Stimulated activated memory B cell treated with anti-CD40 and anti-IgM and Interleukin-4, amounts not matched to agents 10 μg/mL and 1 μg/mL and 100 μg/mL, for 72 hours (primary cell): Measurements from ENCODE around the gene LLGL1.

Experiments used
- ATAC-seq: fragments of 150-1000 bp; cut with Tn5 transposase; 2 replicates; pipeline ENCODE4 v1.10.0; 2021
- H3K27ac Mint-ChIP-seq: one replicate; pipeline ENCODE4 v1.8.0; 2022; ENCODE audit warnings: mild to moderate bottlenecking, mixed read lengths
- H3K27me3 Mint-ChIP-seq: one replicate; pipeline ENCODE4 v1.8.0; 2022; ENCODE audit warnings: mixed read lengths
- H3K36me3 Mint-ChIP-seq: one replicate; pipeline ENCODE4 v1.8.0; 2022; ENCODE audit warnings: mixed read lengths
- H3K4me1 Mint-ChIP-seq: one replicate; pipeline ENCODE4 v1.8.0; 2022; ENCODE audit warnings: mixed read lengths
- H3K4me3 Mint-ChIP-seq: one replicate; pipeline ENCODE4 v1.8.0; 2022; ENCODE audit warnings: mild to moderate bottlenecking, moderate library complexity, mixed read lengths
- H3K9me3 Mint-ChIP-seq: one replicate; pipeline ENCODE4 v1.8.0; 2022; ENCODE audit warnings: mixed read lengths

Gene LLGL1

DNA sequence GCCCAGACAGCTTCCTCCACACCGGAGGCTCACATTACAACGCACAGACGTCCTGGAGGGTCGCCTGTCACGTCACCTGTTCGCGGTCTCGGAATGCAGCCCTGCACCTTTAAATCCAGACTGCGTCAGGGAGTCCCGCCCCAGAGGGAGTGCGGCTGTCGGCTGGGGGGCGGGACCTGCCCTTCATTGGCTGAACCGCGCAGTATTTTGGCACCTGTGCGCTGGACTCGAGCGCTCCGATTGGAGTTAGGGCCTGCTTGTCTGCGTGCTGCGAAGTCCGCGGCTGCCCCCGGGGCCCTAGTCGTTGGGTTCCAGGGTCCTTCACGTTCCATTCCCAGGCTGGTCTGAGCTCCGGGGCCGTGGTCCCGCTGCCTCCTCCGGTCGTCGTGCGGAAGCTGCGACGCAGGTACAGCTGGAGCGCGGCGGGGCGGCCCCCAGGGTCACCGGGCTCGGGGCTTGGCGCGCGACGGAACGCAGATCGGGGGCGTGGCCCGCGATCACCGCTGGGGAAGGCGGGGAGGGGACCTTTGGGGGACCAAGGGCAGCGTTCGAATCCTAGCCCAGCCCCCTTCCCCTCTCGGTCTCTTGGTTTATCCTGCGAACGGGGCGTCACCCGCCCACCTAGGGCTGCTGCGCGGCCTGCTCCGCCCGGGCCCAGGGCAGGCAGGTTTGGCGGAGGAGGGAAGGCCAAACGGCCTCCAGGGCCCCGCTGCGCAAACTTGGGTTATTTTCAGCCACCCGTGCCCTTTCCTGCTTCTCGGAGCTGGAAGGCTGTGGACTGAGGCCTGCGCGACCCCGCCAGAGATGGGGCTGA lies 35.1 kb downstream of the LLGL1 start, which contains the start of gene MIEF2:
MIEF2 (plus strand) TSS at position 331 of the 814 bp plus-strand sequence. CDS start 2,059 bp downstream, outside the sequence.
- no peaks in the 10 kb centered on the region for H3K27me3 Mint-ChIP-seq
- H3K36me3 Mint-ChIP-seq, result peaks cover 7% of the 10 kb centered on the region
- H3K4me1 Mint-ChIP-seq, result peaks cover 42% of the 10 kb centered on the region
- ATAC-seq, result peak; percentile 94
- peak within 1 kb of the TSS; percentile 85 for H3K27ac Mint-ChIP-seq
- H3K9me3 Mint-ChIP-seq, result no peaks in the 10 kb centered on the region
- H3K4me3 Mint-ChIP-seq, result peak within 1 kb of the TSS; percentile 86

DNA sequence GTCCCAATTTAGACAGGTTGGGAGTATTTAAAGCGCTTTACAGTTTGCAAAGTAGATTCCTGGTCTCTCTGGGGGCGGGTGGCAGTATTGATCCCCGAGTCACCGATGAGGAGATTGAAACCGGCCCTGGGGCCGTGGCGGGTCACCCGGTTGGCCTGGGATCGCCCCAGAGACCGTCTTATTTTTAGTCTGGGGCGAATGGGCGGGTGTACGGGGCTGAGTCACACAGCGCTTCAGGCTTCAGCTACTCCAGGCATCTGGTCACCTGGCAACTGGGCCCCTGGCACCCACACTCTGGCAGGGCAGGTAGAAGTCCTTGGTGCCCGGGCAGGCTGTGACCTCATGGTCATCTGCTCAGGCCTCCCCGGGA lies 35.7 kb downstream of the LLGL1 start:
- H3K27ac Mint-ChIP-seq, result peak overlapping the region; percentile 85
- H3K9me3 Mint-ChIP-seq, result no peaks in the 10 kb centered on the region
- H3K36me3 Mint-ChIP-seq, result peaks cover 7% of the 10 kb centered on the region
- peak overlapping the region; percentile 86 for H3K4me3 Mint-ChIP-seq
- ATAC-seq, result peak; percentile 17
- H3K4me1 Mint-ChIP-seq, result peaks cover 42% of the 10 kb centered on the region
- H3K27me3 Mint-ChIP-seq, result no peaks in the 10 kb centered on the region

DNA sequence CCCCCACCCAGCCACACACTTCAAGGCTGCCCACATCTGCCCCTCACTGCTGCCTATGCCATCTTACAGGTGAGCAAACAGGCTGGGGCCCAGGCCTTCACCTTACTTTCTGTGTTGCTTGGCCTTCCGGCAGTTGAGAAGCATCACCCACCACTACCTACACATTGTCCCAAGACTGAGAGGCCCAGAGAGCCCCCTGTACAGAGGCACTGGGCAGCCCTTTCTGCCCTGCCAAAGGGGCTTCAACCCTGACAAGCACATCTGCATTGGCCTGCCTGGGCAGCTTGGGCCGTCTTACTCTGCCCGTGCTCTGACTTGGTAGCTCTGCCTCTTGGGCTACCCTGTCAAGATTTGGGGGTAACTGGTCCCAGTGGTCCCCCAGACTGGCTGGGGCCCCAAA lies 36.2 kb downstream of the LLGL1 start:
- ATAC-seq, result no peak
- H3K4me1 Mint-ChIP-seq, result peaks cover 40% of the 10 kb centered on the region
- peaks cover 7% of the 10 kb centered on the region for H3K36me3 Mint-ChIP-seq
- peak overlapping the region; percentile 85 for H3K27ac Mint-ChIP-seq
- no peaks in the 10 kb centered on the region for H3K27me3 Mint-ChIP-seq
- H3K4me3 Mint-ChIP-seq, result peak overlapping the region; percentile 86
- no peaks in the 10 kb centered on the region for H3K9me3 Mint-ChIP-seq

DNA sequence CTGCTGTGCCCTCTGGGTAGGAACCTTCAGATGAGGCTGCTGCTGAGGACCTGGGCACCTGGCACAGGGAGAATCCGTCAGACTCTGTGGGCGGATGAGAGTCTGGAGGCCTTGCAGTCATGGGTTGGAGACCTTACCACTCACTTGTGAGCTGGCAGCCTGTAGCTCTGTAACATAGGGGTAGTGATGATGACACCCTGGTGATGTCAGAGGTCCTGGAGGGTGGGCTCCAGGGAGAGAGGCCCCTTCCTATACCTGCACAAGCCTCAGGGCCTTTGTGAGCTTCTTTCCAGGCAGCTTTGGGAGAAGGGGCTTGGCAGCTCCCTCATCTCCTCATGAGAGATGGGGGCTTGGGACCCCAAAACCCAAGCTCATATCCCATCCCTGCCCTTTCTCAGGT lies 36.7 kb downstream of the LLGL1 start:
- no peak for ATAC-seq
- peak overlapping the region; percentile 85 for H3K27ac Mint-ChIP-seq
- no peaks in the 10 kb centered on the region for H3K27me3 Mint-ChIP-seq
- peak overlapping the region; percentile 86 for H3K4me3 Mint-ChIP-seq
- peaks cover 36% of the 10 kb centered on the region for H3K4me1 Mint-ChIP-seq
- peaks cover 7% of the 10 kb centered on the region for H3K36me3 Mint-ChIP-seq
- H3K9me3 Mint-ChIP-seq, result no peaks in the 10 kb centered on the region

DNA sequence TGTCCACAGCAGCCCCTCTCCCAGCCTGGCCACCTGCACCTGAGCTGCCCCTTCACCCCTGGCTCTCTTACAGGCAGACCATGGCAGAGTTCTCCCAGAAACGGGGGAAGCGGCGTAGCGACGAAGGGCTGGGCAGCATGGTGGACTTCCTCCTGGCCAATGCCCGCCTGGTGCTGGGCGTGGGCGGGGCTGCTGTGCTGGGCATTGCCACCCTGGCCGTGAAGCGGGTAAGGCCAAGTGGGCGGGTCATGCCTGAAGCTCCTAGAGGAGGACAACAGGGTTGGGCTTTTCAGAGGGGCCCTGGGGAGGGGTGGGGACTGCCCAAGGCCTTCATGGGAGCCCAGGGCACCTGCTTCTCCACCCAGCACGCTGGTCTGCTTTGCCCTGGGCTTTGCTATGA lies 37.2 kb downstream of the LLGL1 start:
- ATAC-seq, result no peak
- Mint-ChIP-seq H3K27ac (no peak overlapping the region), H3K27me3 (no peaks in the 10 kb centered on the region), H3K4me3 (no peak overlapping the region), H3K9me3 (no peaks in the 10 kb centered on the region), H3K36me3 (peaks cover 7% of the 10 kb centered on the region), H3K4me1 (peaks cover 30% of the 10 kb centered on the region)

DNA sequence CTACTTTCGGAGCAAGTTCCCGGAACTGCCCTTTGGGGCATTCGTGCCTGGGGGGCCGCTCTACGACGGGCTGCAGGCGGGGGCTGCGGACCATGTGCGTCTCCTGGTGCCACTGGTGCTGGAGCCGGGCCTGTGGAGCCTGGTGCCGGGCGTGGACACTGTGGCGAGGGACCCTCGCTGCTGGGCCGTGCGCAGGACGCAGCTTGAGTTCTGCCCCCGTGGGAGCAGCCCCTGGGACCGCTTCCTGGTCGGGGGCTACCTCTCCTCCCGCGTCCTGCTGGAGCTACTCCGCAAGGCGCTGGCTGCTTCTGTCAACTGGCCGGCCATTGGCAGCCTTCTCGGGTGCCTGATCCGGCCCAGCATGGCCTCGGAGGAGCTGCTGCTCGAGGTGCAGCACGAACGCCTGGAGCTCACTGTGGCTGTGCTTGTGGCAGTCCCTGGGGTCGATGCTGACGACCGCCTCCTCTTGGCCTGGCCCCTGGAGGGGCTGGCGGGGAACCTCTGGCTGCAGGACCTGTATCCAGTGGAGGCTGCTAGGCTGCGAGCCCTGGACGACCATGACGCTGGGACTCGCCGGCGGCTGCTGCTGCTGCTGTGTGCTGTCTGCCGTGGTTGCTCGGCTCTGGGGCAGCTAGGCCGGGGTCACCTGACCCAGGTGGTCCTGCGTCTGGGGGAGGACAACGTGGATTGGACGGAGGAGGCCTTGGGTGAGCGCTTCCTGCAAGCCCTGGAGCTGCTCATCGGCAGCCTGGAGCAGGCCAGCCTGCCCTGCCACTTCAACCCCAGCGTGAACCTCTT lies 38.6 kb downstream of the LLGL1 start:
- no peaks in the 10 kb centered on the region for H3K27me3 Mint-ChIP-seq
- peaks cover 26% of the 10 kb centered on the region for H3K4me1 Mint-ChIP-seq
- H3K27ac Mint-ChIP-seq, result no peak overlapping the region
- no peaks in the 10 kb centered on the region for H3K9me3 Mint-ChIP-seq
- no peak overlapping the region for H3K4me3 Mint-ChIP-seq
- peaks cover 7% of the 10 kb centered on the region for H3K36me3 Mint-ChIP-seq
- no peak for ATAC-seq

DNA sequence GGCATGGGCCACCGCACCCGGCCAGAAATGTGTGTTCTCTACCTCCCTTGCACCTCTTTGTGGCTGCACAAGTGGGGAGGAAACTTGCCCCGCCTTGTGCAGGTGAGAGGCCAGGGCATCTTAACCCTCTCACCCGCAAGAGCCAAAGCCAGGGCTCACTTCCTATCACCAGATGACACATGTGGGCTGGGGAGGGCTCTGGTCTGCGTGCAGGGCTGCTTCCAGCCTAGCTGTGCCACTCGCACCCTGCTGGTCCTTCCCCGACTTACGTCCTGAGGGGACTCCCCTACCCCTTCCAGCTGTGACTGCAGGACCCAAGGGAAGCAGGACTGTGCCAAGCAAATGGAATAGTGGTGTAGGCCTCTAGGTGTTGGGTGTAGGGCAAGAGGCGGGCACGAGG lies 41.9 kb downstream of the LLGL1 start:
- H3K4me1 Mint-ChIP-seq, result peaks cover 3% of the 10 kb centered on the region
- no peak overlapping the region for H3K27ac Mint-ChIP-seq
- no peak for ATAC-seq
- peaks cover 7% of the 10 kb centered on the region for H3K36me3 Mint-ChIP-seq
- no peaks in the 10 kb centered on the region for H3K9me3 Mint-ChIP-seq
- H3K27me3 Mint-ChIP-seq, result no peaks in the 10 kb centered on the region
- no peak overlapping the region for H3K4me3 Mint-ChIP-seq

DNA sequence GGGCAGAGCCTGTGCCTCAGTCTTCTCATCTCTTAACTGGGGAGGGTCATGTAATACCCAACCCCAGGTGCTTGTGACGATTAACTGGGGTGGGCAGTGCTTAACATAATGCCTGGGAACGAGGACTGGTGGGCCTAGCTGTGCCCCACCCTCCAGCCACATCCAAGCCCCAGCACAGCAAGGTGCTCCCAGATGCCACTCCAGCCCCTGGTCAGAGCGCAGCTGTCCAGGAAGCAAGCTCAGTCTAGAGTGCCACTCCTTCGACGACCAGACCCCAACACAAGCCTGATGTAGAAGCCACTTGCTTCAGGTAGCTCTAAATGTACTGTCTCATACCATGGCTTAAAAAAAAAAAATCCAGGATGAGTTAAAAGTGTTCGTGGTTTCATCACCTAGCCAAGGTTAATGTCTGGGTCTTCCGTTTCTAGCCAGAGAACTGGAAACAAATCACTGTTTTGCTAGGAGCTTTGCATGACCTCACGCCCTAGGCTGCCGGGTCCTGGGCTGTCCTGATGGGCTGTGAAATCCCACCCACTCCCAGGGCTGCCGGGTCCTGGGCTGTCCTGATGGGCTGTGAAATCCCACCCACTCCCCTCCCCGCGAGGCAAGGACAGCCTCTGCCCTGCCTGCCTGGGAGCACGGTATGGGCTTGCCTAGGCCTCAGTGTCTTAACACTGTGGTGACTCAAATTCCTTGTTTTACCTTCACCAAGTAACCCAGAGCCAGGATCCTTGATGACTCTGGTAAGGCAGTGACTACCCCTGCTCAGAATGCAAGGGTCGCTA lies 42.7 kb downstream of the LLGL1 start:
- H3K4me3 Mint-ChIP-seq, result no peak overlapping the region
- no peaks in the 10 kb centered on the region for H3K4me1 Mint-ChIP-seq
- ATAC-seq, result no peak
- peaks cover 9% of the 10 kb centered on the region for H3K36me3 Mint-ChIP-seq
- no peak overlapping the region for H3K27ac Mint-ChIP-seq
- H3K9me3 Mint-ChIP-seq, result no peaks in the 10 kb centered on the region
- no peaks in the 10 kb centered on the region for H3K27me3 Mint-ChIP-seq

DNA sequence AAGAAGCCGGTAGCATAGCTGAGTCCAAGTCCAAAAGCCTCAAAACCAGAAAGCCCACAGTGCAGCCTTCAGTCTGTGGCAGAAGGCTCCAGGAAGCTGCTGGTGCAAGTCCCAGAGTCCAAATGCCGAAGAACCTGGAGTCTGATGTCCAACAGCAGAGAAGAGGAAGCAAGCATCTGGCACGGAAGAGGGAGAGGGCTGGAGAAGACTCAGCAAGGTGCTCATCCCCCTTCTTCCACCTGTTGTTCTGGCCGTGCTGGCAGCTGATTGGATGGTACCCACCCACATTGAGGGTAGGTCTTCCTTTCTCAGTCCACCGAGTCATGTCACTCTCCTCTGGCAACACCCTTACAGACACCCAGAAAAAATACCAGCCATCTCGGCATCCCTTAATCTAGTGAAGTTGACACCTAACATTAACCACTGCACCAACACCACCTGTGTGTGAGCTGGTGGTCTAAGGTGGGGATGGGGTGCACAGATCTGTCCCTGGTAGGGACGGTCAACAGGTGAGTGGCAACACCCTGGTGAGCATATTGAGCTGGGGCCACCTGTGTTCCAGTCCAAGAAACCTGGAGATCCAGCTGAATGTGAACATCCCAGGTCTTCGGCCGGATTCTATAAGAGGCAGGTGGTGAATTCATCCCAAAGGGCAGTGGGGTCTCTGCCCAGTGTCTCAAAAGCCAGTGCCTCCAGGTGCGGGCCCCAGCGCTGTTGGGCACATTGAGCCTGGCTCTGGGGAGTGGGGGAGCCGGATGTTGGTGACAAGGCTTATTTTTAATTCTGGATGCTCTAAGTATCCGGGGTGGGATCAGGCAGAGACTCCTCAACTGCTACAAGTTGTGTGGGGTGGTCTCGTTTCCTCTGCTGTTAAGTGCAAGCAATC lies 44.9 kb downstream of the LLGL1 start:
- H3K27me3 Mint-ChIP-seq, result no peaks in the 10 kb centered on the region
- no peak overlapping the region for H3K27ac Mint-ChIP-seq
- ATAC-seq, result peak; percentile 24

DNA sequence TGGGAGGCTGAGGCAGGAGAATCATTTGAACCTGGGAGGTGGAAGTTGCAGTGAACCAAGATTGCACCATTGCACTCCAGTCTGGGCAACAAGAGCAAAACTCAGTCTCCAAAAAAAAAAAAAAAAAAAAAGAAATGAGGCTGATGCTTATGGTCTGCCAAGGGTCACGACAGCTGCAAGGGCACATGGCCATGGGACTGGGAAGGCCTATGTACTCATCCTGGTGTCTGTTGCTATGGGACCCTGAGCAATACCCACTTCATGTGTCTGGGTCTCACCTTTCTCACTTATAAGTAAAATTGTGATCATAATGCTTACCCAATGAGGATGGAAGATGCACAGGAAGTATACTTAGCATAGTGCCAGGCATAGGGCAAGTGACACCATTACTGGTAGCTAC lies 51.6 kb downstream of the LLGL1 start:
- no peaks in the 10 kb centered on the region for H3K9me3 Mint-ChIP-seq
- H3K4me1 Mint-ChIP-seq, result no peaks in the 10 kb centered on the region
- H3K4me3 Mint-ChIP-seq, result no peak overlapping the region
- peaks cover 37% of the 10 kb centered on the region for H3K36me3 Mint-ChIP-seq
- H3K27ac Mint-ChIP-seq, result no peak overlapping the region
- ATAC-seq, result no peak
- no peaks in the 10 kb centered on the region for H3K27me3 Mint-ChIP-seq

More for the DNA sequence above, 44.9 kb downstream of the LLGL1 start:
- no peaks in the 10 kb centered on the region for H3K4me1 Mint-ChIP-seq
- H3K4me3 Mint-ChIP-seq, result no peak overlapping the region
- peaks cover 6% of the 10 kb centered on the region for H3K36me3 Mint-ChIP-seq
- H3K9me3 Mint-ChIP-seq, result no peaks in the 10 kb centered on the region

DNA sequence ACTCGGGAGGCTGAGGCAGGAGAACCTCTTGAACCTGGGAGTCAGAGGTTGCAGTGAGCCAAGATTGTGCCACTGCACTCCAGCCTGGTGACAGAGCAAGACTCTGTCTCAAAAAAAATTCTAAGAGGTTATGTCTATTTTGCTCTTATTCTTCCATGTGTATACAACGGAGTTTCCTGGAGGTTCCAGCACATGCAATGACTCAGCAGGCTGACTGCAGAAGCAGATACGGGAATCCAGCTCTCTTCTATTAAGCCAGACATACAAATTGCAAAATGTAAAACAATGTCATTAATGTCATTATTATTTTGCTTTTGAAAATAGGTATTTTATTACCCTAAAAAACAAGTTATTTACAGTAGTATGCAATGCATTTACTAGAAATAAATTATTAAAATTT lies 53.4 kb downstream of the LLGL1 start:
- ATAC-seq, result no peak
- H3K9me3 Mint-ChIP-seq, result no peaks in the 10 kb centered on the region

DNA sequence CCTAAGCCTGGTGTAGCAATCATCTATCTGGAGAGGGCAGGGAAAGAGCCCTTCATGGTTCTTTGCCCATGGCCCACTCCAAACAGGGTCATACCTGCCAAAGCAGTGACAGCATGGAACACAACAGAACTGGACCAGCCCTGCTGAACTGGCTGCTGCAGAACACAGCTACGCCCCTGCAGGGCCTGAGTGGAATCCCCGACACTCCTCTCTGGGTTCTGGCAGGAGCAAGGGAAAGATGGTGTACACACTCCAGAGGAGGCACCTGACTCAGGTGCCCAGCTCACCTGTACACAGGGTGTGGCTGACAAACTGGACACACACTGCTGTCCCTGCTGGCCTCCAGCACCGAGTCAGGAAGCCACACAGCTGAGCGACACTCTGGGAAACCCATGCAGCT lies 54.8 kb downstream of the LLGL1 start:
- no peak overlapping the region for H3K27ac Mint-ChIP-seq
- no peaks in the 10 kb centered on the region for H3K27me3 Mint-ChIP-seq
- H3K9me3 Mint-ChIP-seq, result no peaks in the 10 kb centered on the region
- H3K4me3 Mint-ChIP-seq, result no peak overlapping the region
- no peaks in the 10 kb centered on the region for H3K4me1 Mint-ChIP-seq
- ATAC-seq, result no peak
- peaks cover 54% of the 10 kb centered on the region for H3K36me3 Mint-ChIP-seq

More for the DNA sequence above, 53.4 kb downstream of the LLGL1 start:
- Mint-ChIP-seq H3K36me3 (peaks cover 48% of the 10 kb centered on the region), H3K27me3 (no peaks in the 10 kb centered on the region), H3K4me1 (no peaks in the 10 kb centered on the region), H3K4me3 (no peak overlapping the region), H3K27ac (no peak overlapping the region)

DNA sequence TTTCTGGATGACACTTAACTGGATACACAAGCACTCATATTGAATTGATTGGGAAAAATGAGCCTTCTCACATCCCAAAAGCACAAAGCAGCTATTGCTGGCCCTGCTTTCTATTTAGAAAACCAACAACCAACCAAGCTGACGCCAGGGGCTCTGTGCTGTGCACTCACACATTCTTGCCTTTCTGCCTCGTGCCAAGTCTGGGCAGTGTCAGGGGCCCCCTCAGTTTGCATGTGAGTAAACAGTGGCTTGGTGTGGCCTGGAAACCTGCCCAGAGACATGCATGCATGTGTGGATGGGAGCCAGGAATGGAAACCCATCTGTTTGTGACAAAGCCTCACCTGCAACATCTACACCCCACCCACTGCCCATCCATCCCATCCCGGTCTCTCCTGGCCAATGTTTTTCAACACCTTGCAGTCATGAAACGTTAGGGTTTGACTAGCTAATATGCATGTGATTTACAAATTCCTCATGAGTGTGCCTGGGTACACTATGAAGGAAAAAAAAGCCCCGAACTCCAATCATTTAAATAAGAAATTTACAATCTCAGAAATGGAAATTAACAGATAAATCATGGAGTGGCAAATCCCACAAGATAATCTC lies 55.4 kb downstream of the LLGL1 start:
- Mint-ChIP-seq H3K4me3 (no peak overlapping the region), H3K27ac (no peak overlapping the region), H3K36me3 (peaks cover 59% of the 10 kb centered on the region), H3K4me1 (no peaks in the 10 kb centered on the region), H3K9me3 (no peaks in the 10 kb centered on the region), H3K27me3 (no peaks in the 10 kb centered on the region)
- no peak for ATAC-seq

DNA sequence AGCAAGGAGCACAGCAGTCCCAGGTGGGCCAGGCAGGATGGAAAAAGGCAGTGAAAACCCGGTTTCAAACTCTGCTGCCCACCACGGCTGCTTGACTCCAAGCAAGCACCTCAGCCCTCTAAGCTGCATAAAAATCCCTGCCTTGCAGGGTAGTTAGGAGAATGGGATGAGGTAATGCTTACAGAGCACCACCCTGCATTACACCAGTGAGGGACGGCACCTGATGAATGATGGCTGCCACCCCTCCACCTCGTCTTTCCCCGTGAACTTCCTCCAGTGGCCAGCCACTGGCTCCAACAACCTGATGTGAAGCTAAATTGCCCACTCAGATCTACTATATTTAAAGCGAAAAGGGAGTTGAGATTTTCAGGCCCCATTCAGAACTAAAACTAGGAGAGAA lies 56.4 kb downstream of the LLGL1 start:
- Mint-ChIP-seq H3K4me3 (no peak overlapping the region), H3K27ac (no peak overlapping the region), H3K27me3 (no peaks in the 10 kb centered on the region), H3K9me3 (no peaks in the 10 kb centered on the region), H3K36me3 (peaks cover 60% of the 10 kb centered on the region), H3K4me1 (no peaks in the 10 kb centered on the region)
- ATAC-seq, result no peak
